H1 (cell line): ENCODE results near the gene UTP25. TPM values are rescaled to one million over a fixed set of nuclear protein-coding genes. Genes with fewer than 3 reads are reported as not detected.

ENCODE experiments used
- ATF3 ChIP-seq: IDR thresholded peaks from 2 replicates; pipeline ENCODE4 v1.6.1; 2011; ENCODE audit warnings: low read depth, mild to moderate bottlenecking, low read length; ENCODE audit not compliant: insufficient read depth
- CEBPB ChIP-seq: IDR thresholded peaks from 2 replicates; pipeline ENCODE4 v1.6.1; 2012; ENCODE audit warnings: low read depth, low read length
- CHD7 ChIP-seq: fragments of 300-600 bp; sonication (generic); IDR thresholded peaks from 2 replicates; pipeline ENCODE4 v1.7.1; 2012; ENCODE audit warnings: low read length, moderate library complexity, mild to moderate bottlenecking, inconsistent platforms; ENCODE audit not compliant: insufficient replicate concordance
- GTF2F1 ChIP-seq: IDR thresholded peaks from 2 replicates; pipeline ENCODE4 v1.6.1; 2012; ENCODE audit warnings: low read depth, low read length, improper control_type of control experiment, borderline replicate concordance
- JUN ChIP-seq: IDR thresholded peaks from 2 replicates; pipeline ENCODE4 v1.6.1; 2011; ENCODE audit warnings: low read depth, mild to moderate bottlenecking, improper control_type of control experiment, low read length
- JUND ChIP-seq: IDR thresholded peaks from 2 replicates; pipeline ENCODE4 v1.6.1; 2011; ENCODE audit warnings: mild to moderate bottlenecking, improper control_type of control experiment, low read length
- KDM1A ChIP-seq: fragments of 200-600, 300-600 bp; sonication (generic); IDR thresholded peaks from 2 replicates; pipeline ENCODE4 v1.7.1; 2016; ENCODE audit warnings: mild to moderate bottlenecking, low read length, borderline replicate concordance
- NANOG ChIP-seq: IDR thresholded peaks from 2 replicates; pipeline ENCODE4 v1.6.1; 2011; ENCODE audit warnings: low read length, low read depth, mild to moderate bottlenecking, inconsistent platforms; ENCODE audit not compliant: insufficient read depth, poor library complexity, severe bottlenecking
- POLR2AphosphoS5 ChIP-seq: IDR thresholded peaks from 2 replicates; pipeline ENCODE4 v1.6.1; 2011; ENCODE audit warnings: low read depth, low read length
- SRF ChIP-seq: IDR thresholded peaks from 2 replicates; pipeline ENCODE4 v1.6.1; 2011; ENCODE audit warnings: mild to moderate bottlenecking, low read depth, low read length, moderate library complexity
- TAF7 ChIP-seq: optimal IDR thresholded peaks from 2 replicates; pipeline ENCODE3; 2011; ENCODE audit warnings: low read depth, mild to moderate bottlenecking, inconsistent platforms, low read length, moderate library complexity, borderline replicate concordance
- TBP ChIP-seq: IDR thresholded peaks from 2 replicates; pipeline ENCODE4 v1.6.1; 2011; ENCODE audit warnings: low read depth, low read length, improper control_type of control experiment
- polyA plus RNA-seq, 7 experiments: library from polyadenylated mRNA; depleted of rRNA in 3 of 7; stranded (reverse) in 5 of 7; unstranded in 2 of 7; fragments of >200 nt in 5 of 7; fragments of 200-250 nt in 2 of 7; gene quantifications; 1 replicate in 5 of 7; 2 replicates in 1 of 7; 4 replicates in 1 of 7; pipeline versions ENCODE4 v1.2.1 to v1.2.3, GENCODE V29; 2011 to 2013; ENCODE audit warnings: missing spikeins in 2 of 7, mixed read lengths in 2 of 7
- total RNA-seq: library from RNA; stranded (reverse); fragmentation: NEBNext Ultra II Directional; extraction: Animal tissue kit (Norgen Biotek cat#: 25700); gene quantifications from 2 replicates; pipeline ENCODE4 v1.2.1, GENCODE V29; 2021

Gene UTP25
- total and polyA plus RNA-seq, 2 of the 8 experiments (the other 6 are each of a cell fraction or from before 2014, with no cell fraction given): 4.0 to 7.6 TPM

GRCh38 chr1:209837671-209838070, 9.9 kb downstream of the UTP25 start (continued):
- no peak for TF ChIP-seq CHD7
- no peak for TF ChIP-seq TAF7
- no peak for TF ChIP-seq KDM1A
- TF ChIP-seq TBP: no peak
- TF ChIP-seq CEBPB: no peak
- no peak for TF ChIP-seq NANOG
- TF ChIP-seq GTF2F1: no peak
- no peak for TF ChIP-seq POLR2AphosphoS5
- TF ChIP-seq JUN: no peak
- no peak for TF ChIP-seq ATF3
- TF ChIP-seq SRF: no peak
- no peak for TF ChIP-seq JUND
